ENCODE data around the gene ALG9. TPM values are rescaled to one million over a fixed set of nuclear protein-coding genes. Genes with fewer than 3 reads are reported as not detected.

The ALG9 gene
- total RNA-seq, 4 donors from 2014 or later: 29.3 to 75.5 (median 49.0) TPM

GRCh38 chr11:111793863-111794262 is 77.5 kb downstream of the ALG9 start:
- no peak for TF ChIP-seq CTCF (IDR thresholded peaks at IDR 0.05; ENCODE audit: low read depth)

- TF ChIP-seq CTCF (IDR thresholded peaks at IDR 0.05; ENCODE audit: low read depth): no peak
Measured at GRCh38 chr11:111792955-111793500, 78.4 kb downstream of the ALG9 start.

- no peak for TF ChIP-seq CTCF (IDR thresholded peaks at IDR 0.05; ENCODE audit: low read depth)
Measured at GRCh38 chr11:111792314-111792713, 79.1 kb downstream of the ALG9 start.

GRCh38 chr11:111788464-111788863 is 82.9 kb downstream of the ALG9 start:
- no peak for TF ChIP-seq CTCF (IDR thresholded peaks at IDR 0.05; ENCODE audit: low read depth)

- TF ChIP-seq CTCF (IDR thresholded peaks at IDR 0.05; ENCODE audit: low read depth): no peak
Measured at GRCh38 chr11:111788051-111788450, 83.3 kb downstream of the ALG9 start.

- TF ChIP-seq CTCF (IDR thresholded peaks at IDR 0.05; ENCODE audit: low read depth): no peak
Measured at GRCh38 chr11:111785886-111786412, 85.4 kb downstream of the ALG9 start.

GRCh38 chr11:111785076-111785475 is 86.3 kb downstream of the ALG9 start:
- no peak for TF ChIP-seq CTCF (IDR thresholded peaks at IDR 0.05; ENCODE audit: low read depth)

Data from subcutaneous adipose tissue (tissue), 4 donors.